NCI-H82 (cell line): ENCODE results near the gene PLD4.
"Not testable (repeated sequence)": the region's sequence is repeated elsewhere in the genome, so short reads cannot be mapped to it uniquely, and the experiment has no call there.

ENCODE experiments used
- DNase-seq: peaks from one replicate; lab custom pipeline; 2025; lab: John Stamatoyannopoulos, UW

The PLD4 gene

DNA sequence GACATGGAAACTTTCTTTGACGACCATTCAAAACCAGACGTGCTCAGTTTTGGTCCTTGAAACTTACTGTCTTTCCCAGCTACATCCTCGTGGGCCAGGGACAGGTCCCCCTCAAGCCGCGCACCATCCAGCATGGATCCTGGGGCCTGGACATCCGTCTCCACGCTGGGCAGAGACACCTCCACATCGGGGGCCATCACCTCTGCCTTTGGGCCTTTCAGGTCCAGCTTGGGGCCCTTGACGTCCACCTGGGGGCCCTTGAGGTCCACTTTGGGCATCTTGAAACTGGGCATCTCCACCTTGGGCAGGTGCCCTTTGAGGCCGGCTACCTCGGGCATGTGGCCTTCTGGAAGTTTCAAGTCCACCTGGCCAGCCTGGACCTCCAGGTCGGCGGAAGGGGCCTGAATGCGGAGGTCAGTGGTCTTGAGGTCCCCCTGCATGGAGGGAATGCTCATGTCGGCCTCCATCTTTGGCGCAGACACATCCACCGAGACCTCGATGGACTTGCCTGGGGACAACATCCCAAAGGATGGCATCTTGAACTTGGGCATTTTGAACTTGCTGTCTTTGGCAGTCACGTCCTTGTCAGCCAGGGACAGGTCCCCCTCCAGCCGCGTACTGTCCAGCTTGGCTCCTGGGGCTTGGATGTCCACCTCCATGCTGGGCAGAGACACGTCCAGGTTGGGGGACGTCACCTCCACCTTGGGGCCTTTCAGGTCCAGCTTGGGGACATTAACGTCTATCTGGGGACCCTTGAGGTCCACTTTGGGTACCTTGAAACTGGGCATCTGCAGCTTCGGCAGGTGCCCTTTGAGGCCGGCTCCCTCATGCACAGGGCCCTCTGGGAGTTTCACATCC lies 17.1 kb downstream of the PLD4 start:
- no peak for DNase-seq

GRCh38 chr14:104942586-104942985 lies 17.9 kb downstream of the PLD4 start:
- DNase-seq, result no peak

GRCh38 chr14:104943216-104944015 lies 18.7 kb downstream of the PLD4 start:
- DNase-seq, result not testable (repeated sequence)

DNA sequence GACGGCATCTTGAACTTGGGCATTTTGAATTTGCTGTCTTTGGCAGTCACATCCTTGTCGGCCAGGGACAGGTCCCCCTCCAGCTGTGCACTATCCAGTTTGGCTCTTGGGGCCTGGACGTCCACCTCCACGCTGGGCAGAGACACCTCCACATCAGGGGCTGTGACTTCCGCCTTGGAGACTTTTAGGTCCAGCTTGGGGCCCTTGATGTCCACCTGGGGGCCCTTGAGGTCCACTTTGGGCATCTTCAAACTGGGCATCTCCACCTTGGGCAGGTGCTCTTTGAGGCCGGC lies 19.3 kb downstream of the PLD4 start:
- not testable (repeated sequence) for DNase-seq

- not testable (repeated sequence) for DNase-seq
Observed at GRCh38 chr14:104944436-104945205, 19.9 kb downstream of the PLD4 start.

GRCh38 chr14:104945266-104945665 lies 20.6 kb downstream of the PLD4 start:
- DNase-seq, result not testable (repeated sequence)

- not testable (repeated sequence) for DNase-seq
Observed at GRCh38 chr14:104945986-104946965, 21.6 kb downstream of the PLD4 start.

- not testable (repeated sequence) for DNase-seq
Observed at GRCh38 chr14:104947201-104947600, 22.5 kb downstream of the PLD4 start.

DNA sequence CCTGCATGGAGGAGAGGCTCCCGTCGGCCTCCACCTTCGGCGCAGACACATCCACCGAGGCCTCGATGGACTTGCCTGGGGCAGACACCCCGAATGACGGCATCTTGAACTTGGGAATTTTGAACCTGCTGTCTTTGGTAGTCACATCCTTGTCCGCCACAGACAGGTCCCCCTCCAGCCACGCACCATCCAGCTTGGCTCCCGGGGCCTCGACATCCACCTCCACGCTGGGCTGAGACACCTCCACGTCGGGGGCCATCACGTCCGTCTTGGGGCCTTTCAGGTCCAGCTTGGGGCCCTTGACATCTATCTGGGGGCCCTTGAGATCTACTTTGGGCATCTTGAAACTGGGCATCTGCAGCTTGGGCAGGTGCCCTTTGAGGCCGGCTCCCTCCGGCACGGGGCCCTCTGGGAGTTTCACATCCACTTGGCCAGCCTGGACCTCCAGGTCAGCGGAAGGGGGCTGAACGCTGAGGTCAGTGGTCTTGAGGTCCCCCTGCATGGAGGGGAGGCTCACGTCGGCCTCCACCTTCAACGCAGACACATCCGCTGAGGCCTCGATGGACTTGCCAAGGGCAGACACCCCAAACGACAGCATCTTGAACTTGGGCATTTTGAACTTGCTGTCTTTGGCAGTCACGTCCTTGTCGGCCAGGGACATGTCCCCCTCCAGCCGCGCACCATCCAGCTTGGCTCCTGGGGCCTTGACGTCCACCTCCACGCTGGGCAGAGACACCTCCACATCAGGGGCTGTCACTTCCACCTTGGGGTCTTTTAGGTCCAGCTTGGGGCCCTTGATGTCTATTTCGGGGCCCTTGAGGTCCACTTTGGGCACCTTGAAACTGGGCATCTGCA lies 23.4 kb downstream of the PLD4 start:
- DNase-seq, result not testable (repeated sequence)

DNA sequence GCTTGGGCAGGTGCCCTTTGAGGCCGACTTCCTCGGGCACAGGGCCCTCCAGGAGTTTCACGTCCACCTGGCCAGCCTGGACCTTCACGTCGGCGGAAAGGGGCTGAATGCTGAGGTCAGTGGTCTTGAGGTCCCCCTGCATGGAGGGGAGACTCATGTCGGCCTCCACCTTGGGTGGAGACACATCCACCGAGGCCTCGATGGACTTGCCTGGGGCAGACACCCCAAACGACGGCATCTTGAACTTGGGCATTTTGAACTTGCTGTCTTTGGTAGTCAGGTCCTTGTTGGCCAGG lies 24.0 kb downstream of the PLD4 start:
- DNase-seq, result no peak

GRCh38 chr14:104949406-104949955 lies 24.8 kb downstream of the PLD4 start:
- not testable (repeated sequence) for DNase-seq

- no peak for DNase-seq
Observed at GRCh38 chr14:104950021-104950420, 25.3 kb downstream of the PLD4 start.

GRCh38 chr14:104950701-104951100 lies 26.0 kb downstream of the PLD4 start:
- DNase-seq, result not testable (repeated sequence)

- DNase-seq, result not testable (repeated sequence)
Observed at GRCh38 chr14:104951863-104952657, 27.4 kb downstream of the PLD4 start.

GRCh38 chr14:104953097-104953496 lies 28.4 kb downstream of the PLD4 start:
- DNase-seq, result no peak

DNA sequence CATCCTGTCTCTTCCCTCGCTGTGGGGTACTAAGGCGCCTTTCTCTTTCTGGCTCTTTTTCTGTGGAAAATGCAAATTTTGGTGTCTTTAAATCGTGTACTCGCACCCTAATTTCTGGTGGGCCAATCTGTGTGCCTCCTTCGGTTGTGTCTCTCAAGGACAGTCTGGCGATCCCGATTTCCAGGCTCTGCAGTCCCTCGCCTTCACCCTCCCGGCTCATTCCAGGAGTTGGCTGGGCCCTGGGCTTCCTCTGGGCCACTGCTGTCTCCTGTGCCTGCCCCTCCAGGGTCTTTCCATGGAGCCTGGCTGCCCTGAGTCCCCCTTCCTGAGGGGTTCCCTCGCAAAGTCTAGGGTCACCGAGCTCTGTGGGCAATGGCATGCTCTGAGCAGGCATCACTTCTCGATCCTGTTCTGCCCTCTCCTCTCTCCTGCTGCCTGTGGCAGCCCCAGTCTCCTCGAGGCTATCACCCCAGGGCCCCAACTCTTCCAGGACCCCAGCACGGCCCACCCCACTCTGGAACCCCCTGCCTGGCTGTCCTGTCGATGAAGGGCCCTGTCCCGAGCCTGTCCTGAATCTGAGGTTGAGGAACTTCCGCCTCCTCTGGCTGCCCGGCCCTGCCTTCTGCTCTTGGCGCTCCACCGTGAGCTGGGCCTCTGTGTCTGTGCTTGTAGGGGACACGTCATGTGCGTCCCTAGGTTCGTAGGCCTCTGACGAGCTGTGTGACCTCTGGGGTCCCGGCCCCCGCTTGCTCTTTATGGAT lies 29.4 kb downstream of the PLD4 start:
- no peak for DNase-seq

DNA sequence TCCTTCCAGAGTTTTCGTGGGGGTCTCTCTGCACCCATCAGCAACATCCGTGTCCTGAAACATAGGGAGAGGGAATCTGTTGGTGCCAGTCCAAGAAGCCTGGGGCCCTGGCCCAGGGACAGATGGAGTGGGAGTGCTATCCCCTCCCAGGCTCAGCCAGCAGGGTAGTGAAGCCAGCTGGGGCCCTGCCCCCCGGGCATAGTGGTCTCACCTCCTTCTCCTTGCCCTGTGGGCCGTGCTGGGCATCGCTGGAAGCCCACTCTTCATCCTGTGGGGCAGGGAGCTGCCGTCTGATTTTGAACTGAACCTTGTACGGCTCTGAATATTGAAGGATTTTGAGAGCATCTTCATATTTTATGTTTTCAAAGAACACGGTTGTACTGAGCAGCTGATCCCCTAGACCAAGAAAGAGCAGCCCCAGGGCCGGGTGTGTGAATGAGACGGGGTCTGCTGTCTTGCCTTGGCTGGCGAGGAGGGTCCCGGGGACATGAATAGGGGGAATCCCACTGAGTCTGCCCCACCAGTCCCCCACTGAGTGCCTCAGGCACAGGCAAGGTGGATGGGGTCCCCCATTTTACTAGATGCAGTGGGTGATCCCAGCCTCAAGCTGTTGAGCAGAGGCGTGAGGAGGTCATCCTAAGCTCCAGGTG lies 30.2 kb downstream of the PLD4 start:
- DNase-seq, result no peak

DNA sequence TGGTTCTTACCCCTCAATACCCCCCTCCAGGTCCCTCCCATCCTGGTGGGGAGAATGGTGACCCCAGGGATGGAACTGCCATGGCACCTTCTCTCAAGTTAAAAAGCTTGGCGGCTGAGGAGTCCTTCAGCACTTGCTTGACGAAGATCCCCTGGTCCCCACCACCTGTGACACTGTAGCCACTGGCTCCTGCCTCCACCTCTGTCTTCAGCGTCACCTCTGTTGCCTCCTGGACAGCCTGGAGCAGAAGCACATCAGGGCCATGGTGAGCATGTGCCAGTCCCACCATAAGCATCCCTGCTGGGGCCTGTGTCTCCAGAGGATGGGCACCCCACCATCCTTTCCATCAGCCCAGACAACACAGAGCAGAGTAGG lies 30.7 kb downstream of the PLD4 start:
- no peak for DNase-seq
